ENCODE data around the gene KHDC3L. TPM values are rescaled to one million over a fixed set of nuclear protein-coding genes. Genes with fewer than 3 reads are reported as not detected.

KHDC3L gene
- total and polyA plus RNA-seq, 2 of the 4 experiments (the other 2 are of a cell fraction): not detected

DNA sequence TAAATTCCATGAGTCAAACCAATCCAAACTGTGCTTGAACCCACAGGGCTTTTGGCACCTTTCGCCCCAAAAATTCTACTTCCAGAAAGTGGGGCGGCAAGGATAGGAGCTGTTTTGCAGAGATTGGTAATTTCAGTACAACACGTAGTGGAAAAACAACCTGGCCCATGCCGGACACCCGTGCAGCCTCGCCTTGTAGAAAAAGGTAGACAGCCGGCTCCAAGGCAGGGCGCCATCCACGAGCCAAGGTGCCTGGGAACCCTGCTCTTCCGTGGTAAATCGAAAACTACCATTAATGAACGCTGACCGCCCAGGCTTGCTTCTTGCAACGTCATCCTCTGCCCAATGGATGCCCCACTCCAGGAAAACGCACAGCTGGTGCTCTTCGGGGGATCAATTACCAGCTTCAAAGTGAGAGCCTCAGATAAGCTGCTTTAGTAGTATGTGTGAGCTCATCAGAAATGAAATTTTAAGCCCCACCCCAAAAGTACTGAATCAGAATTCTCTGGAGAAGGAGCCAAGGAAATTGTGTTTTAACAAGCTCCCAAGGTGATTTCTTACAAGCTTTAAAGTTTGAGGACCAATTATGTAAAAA lies 5.4 kb downstream of the KHDC3L start:
- ChIA-PET POLR2A (ENCODE audit: unreplicated experiment) (no interaction called here), CTCF (interaction anchor here (0.6 kb wide), 1 partner anchor 10 kb away, joined by 5 read pairs; no protein-coding TSS in a partner anchor)
- in situ Hi-C loops (cut with MboI; ENCODE audit: low sequenced_read_pairs) (no loop called here), intact Hi-C loops (cut with micrococcal nuclease) (no loop called here), dilution Hi-C loops (cut with HindIII; ENCODE audit: low sequenced_read_pairs, unreplicated experiment) (no loop called here)
- H4K8ac ChIP-seq (ENCODE audit: low read depth in 2 of 2, low read length in 2 of 2): no peak overlapping the region
- no peak overlapping the region for H2AFZ ChIP-seq (replicated peaks; ENCODE audit: low read length, poor library complexity)
- no peak overlapping the region for H3K9ac ChIP-seq (ENCODE audit: low read depth, low read length)
- BruUV-seq (replicated peaks): no TSS peak
- no peak overlapping the region for H2BK20ac ChIP-seq (ENCODE audit: low read depth, low read length)
- no peak for DNase-seq
- no peak overlapping the region for H3K23ac ChIP-seq (ENCODE audit: low read depth, low read length)
- no peaks in the 10 kb centered on the region for H3K36me3 ChIP-seq (ENCODE audit: control insufficient read depth, insufficient read depth, low read length)
- H3K9me3 ChIP-seq (ENCODE audit: control insufficient read depth, insufficient read depth, low read length): peaks cover 11% of the 10 kb centered on the region
- H3K14ac ChIP-seq (replicated peaks; ENCODE audit: low read depth, low read length): no peak overlapping the region
- no peak overlapping the region for H2AK9ac ChIP-seq (replicated peaks; ENCODE audit: low read depth, low read length, poor library complexity)
- H3K4me1 ChIP-seq (ENCODE audit: control insufficient read depth, insufficient read depth, low read length): no peaks in the 10 kb centered on the region
- H2BK15ac ChIP-seq (ENCODE audit: low read depth, low read length): no peak overlapping the region
- no peak overlapping the region for H3K18ac ChIP-seq (ENCODE audit: low read depth, low read length)
- no peak overlapping the region for H4K91ac ChIP-seq (ENCODE audit: insufficient read depth, low read depth, low read length)
- TF ChIP-seq, protein P1, sequence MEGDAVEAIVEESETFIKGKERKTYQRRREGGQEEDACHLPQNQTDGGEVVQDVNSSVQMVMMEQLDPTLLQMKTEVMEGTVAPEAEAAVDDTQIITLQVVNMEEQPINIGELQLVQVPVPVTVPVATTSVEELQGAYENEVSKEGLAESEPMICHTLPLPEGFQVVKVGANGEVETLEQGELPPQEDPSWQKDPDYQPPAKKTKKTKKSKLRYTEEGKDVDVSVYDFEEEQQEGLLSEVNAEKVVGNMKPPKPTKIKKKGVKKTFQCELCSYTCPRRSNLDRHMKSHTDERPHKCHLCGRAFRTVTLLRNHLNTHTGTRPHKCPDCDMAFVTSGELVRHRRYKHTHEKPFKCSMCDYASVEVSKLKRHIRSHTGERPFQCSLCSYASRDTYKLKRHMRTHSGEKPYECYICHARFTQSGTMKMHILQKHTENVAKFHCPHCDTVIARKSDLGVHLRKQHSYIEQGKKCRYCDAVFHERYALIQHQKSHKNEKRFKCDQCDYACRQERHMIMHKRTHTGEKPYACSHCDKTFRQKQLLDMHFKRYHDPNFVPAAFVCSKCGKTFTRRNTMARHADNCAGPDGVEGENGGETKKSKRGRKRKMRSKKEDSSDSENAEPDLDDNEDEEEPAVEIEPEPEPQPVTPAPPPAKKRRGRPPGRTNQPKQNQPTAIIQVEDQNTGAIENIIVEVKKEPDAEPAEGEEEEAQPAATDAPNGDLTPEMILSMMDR (conservative IDR thresholded peaks at IDR 0.05; ENCODE audit: low read depth, low read length): no peak
- TF ChIP-seq RCOR1 (IDR thresholded peaks at IDR 0.05; ENCODE audit: insufficient replicate concordance, low read length): no peak
- TF ChIP-seq CHD1 (IDR thresholded peaks at IDR 0.05; ENCODE audit: low read depth, low read length): no peak
- TF ChIP-seq SMC3 (IDR thresholded peaks at IDR 0.05; ENCODE audit: low read depth, low read length): no peak
- TF ChIP-seq MXI1 (IDR thresholded peaks at IDR 0.05; ENCODE audit: borderline replicate concordance, low read depth, low read length): no peak
- TF ChIP-seq MAZ (IDR thresholded peaks at IDR 0.05; ENCODE audit: borderline replicate concordance, low read depth, low read length): no peak
- no peak for TF ChIP-seq CEBPB (IDR thresholded peaks at IDR 0.05; ENCODE audit: low read depth, low read length)
- TF ChIP-seq NFE2L2 (IDR thresholded peaks at IDR 0.05; ENCODE audit: low read depth, low read length): no peak
- no peak for TF ChIP-seq RAD21 (IDR thresholded peaks at IDR 0.05; ENCODE audit: low read length)
- no peak for TF ChIP-seq RFX5 (IDR thresholded peaks at IDR 0.05; ENCODE audit: low read depth, low read length)
- no peak for TF ChIP-seq FOS (IDR thresholded peaks at IDR 0.05; ENCODE audit: low read depth, low read length)
- TF ChIP-seq BHLHE40 (IDR thresholded peaks at IDR 0.05; ENCODE audit: low read depth, low read length): no peak
- TF ChIP-seq MAFK (IDR thresholded peaks at IDR 0.05; ENCODE audit: low read depth, low read length): no peak
- no peak overlapping the region for H3K56ac ChIP-seq (ENCODE audit: extremely low read depth, insufficient read depth, low read length)
- no peak overlapping the region for H3K4me3 ChIP-seq (ENCODE audit: insufficient read depth, low read depth, low read length)
- peaks cover 3% of the 10 kb centered on the region for H3K27me3 ChIP-seq (ENCODE audit: control insufficient read depth, insufficient read depth, low read length)
- H3K9me1 ChIP-seq (ENCODE audit: insufficient read depth, low read length): no peaks in the 10 kb centered on the region
- no peak for ATAC-seq (ENCODE audit: low read depth)
- H4K5ac ChIP-seq (ENCODE audit: low read depth, low read length): no peak overlapping the region
- no peak overlapping the region for H2BK120ac ChIP-seq (ENCODE audit: low read depth, low read length)
- no peaks in the 10 kb centered on the region for H4K20me1 ChIP-seq (ENCODE audit: insufficient read depth, low read length)
- no peaks in the 10 kb centered on the region for H3K79me1 ChIP-seq (ENCODE audit: low read depth in 1 of 2, low read length in 2 of 2)
- no peak overlapping the region for H2BK5ac ChIP-seq (ENCODE audit: low read depth, low read length, poor library complexity, severe bottlenecking)
- no peak overlapping the region for H2AK5ac ChIP-seq (ENCODE audit: low read depth, low read length)
- WGBS, 2 experiments (ENCODE audit: extremely low coverage in 2 of 2, insufficient read length in 1 of 2): 89% methylated on average over 7 of the region's 16 CpGs; no CpG with 5 or more reads in 1 of the 2 experiments
- H3K4me2 ChIP-seq (ENCODE audit: low read depth, low read length): no peak overlapping the region
- no peak overlapping the region for H3K4ac ChIP-seq (ENCODE audit: low read depth, low read length)
- no peak overlapping the region for H3K27ac ChIP-seq (ENCODE audit: insufficient read depth, low read length)
